HEK293 (cell line): ENCODE measurements around the gene RANBP3L.

ENCODE experiments used
- CTCF ChIA-PET: fragments of 350-600 bp; formaldehyde crosslinking; extraction: SDS; loops from one replicate; lab custom pipeline; 2021; ENCODE audit warnings: antibody characterized with exemption; lab: Yijun Ruan, JAX
- POLR2A ChIA-PET: fragments of 300-600 bp; formaldehyde crosslinking; extraction: SDS; loops from one replicate; lab custom pipeline; 2020; ENCODE audit warnings: antibody characterized with exemption, inconsistent platforms; lab: Yijun Ruan, JAX
- H3K27ac ChIP-seq: fragments of 200-500 bp; sonication (Bioruptor generic); 2 replicates; pipeline ENCODE4 v1.5.1; 2014; ENCODE audit warnings: low read depth, low read length, control low read depth, inconsistent platforms; ENCODE audit errors: extremely low read depth
- H3K36me3 ChIP-seq, 2 experiments: fragments of 200-500 bp in 1 of 2; sonication (Bioruptor generic) in 1 of 2; 1 replicate in 1 of 2; 2 replicates in 1 of 2; pipeline ENCODE4 v1.5.1; 2014 to 2017; ENCODE audit warnings: inconsistent platforms in 2 of 2, low read length in 2 of 2; ENCODE audit not compliant: control insufficient read depth in 2 of 2, insufficient read depth in 1 of 2
- H3K4me1 ChIP-seq: fragments of 200-500 bp; sonication (Bioruptor generic); 2 replicates; pipeline ENCODE4 v1.5.1; 2014; ENCODE audit warnings: mild to moderate bottlenecking, low read length, inconsistent platforms; ENCODE audit not compliant: control insufficient read depth, insufficient read depth
- H3K4me3 ChIP-seq: 2 replicates; pipeline ENCODE4 v1.5.1; 2011; ENCODE audit warnings: low read depth, mild to moderate bottlenecking, control low read depth, low read length, moderate library complexity
- H3K9me3 ChIP-seq: fragments of 200-500 bp; sonication (Bioruptor generic); 2 replicates; pipeline ENCODE4 v1.5.1; 2014; ENCODE audit warnings: low read depth, low read length, inconsistent platforms; ENCODE audit not compliant: control insufficient read depth, insufficient read depth
- PATZ1 ChIP-seq: fragments of 450-650 bp; formaldehyde crosslinking; IDR thresholded peaks from 2 replicates; pipeline ENCODE4 v1.5.1; 2016; ENCODE audit warnings: missing biosample characterization, missing genetic modification characterization
- PRDM10 ChIP-seq: fragments of 450-650 bp; formaldehyde crosslinking; IDR thresholded peaks from 2 replicates; pipeline ENCODE4 v1.5.1; 2016; ENCODE audit warnings: missing biosample characterization, missing genetic modification characterization
- PRDM4 ChIP-seq: fragments of 450-650 bp; formaldehyde crosslinking; IDR thresholded peaks from 2 replicates; pipeline ENCODE4 v1.5.1; 2017; ENCODE audit warnings: missing biosample characterization, missing genetic modification characterization
- PRDM6 ChIP-seq: fragments of 450-650 bp; formaldehyde crosslinking; IDR thresholded peaks from 2 replicates; pipeline ENCODE4 v1.5.1; 2017; ENCODE audit warnings: missing biosample characterization, missing genetic modification characterization
- RBAK ChIP-seq: fragments of 450-650 bp; formaldehyde crosslinking; IDR thresholded peaks from 2 replicates; pipeline ENCODE4 v1.5.1; 2016; ENCODE audit warnings: missing biosample characterization, missing genetic modification characterization
- SP2 ChIP-seq: fragments of 450-650 bp; formaldehyde crosslinking; IDR thresholded peaks from 2 replicates; pipeline ENCODE4 v1.5.1; 2016; ENCODE audit warnings: missing biosample characterization, missing genetic modification characterization
- ZBTB20 ChIP-seq: fragments of 450-650 bp; formaldehyde crosslinking; IDR thresholded peaks from 2 replicates; pipeline ENCODE4 v1.5.1; 2016; ENCODE audit warnings: missing biosample characterization, missing genetic modification characterization
- ZFHX2 ChIP-seq: fragments of 450-650 bp; formaldehyde crosslinking; conservative IDR thresholded peaks from 2 replicates; pipeline ENCODE4 v1.5.1; 2016; ENCODE audit warnings: missing biosample characterization, missing genetic modification characterization
- ZNF350 ChIP-seq: fragments of 450-650 bp; formaldehyde crosslinking; IDR thresholded peaks from 2 replicates; pipeline ENCODE4 v1.5.0; 2017; ENCODE audit warnings: missing biosample characterization, mild to moderate bottlenecking, missing genetic modification characterization
- ZNF426 ChIP-seq: fragments of 450-650 bp; formaldehyde crosslinking; IDR thresholded peaks from 2 replicates; pipeline ENCODE4 v1.5.1; 2017; ENCODE audit warnings: missing biosample characterization, missing genetic modification characterization, mild to moderate bottlenecking, inconsistent platforms, moderate library complexity
- ZNF571 ChIP-seq: fragments of 450-650 bp; formaldehyde crosslinking; IDR thresholded peaks from 2 replicates; pipeline ENCODE4 v1.5.0; 2017; ENCODE audit warnings: missing biosample characterization, missing genetic modification characterization
- ZNF670 ChIP-seq: fragments of 450-650 bp; formaldehyde crosslinking; IDR thresholded peaks from 2 replicates; pipeline ENCODE4 v1.5.1; 2016; ENCODE audit warnings: missing biosample characterization, missing genetic modification characterization, low read depth
- ZNF76 ChIP-seq: fragments of 450-650 bp; formaldehyde crosslinking; IDR thresholded peaks from 2 replicates; pipeline ENCODE4; 2016; ENCODE audit warnings: low read depth, missing biosample characterization, missing genetic modification characterization, borderline replicate concordance

RANBP3L gene

GRCh38 chr5:36251218-36251617 is 50.5 kb downstream of the RANBP3L start:
- Histone ChIP-seq H3K9me3 (no peaks in the 10 kb centered on the region), H3K4me1 (0 out of 2 replicates have a peak, but pooled peaks cover 6% of the 10 kb centered on the region), H3K27ac (no peak overlapping the region), H3K36me3 (no peaks in the 10 kb centered on the region), H3K4me3 (no peak overlapping the region)
- no peak for TF ChIP-seq ZFHX2 (tag by site-specific recombination)
- TF ChIP-seq ZNF350 = no peak
- ChIA-PET CTCF (interaction anchor here (1.0 to 3.1 kb wide), 4 partner anchors 9 to 56 kb away, joined by 3 to 14 read pairs (median 4); partner anchors contain the start of gene NADK2), POLR2A (interaction anchor here (1.4 kb wide), 1 partner anchor 9 kb away, joined by 8 read pairs; the partner anchor contains the start of gene NADK2)

GRCh38 chr5:36250427-36250826 is 51.3 kb downstream of the RANBP3L start:
- POLR2A ChIA-PET = interaction anchor here (1.4 kb wide), 1 partner anchor 8 kb away, joined by 8 read pairs; the partner anchor contains the start of gene NADK2
- Histone ChIP-seq H3K4me1 (0 out of 2 replicates have a peak, but pooled peaks cover 6% of the 10 kb centered on the region), H3K36me3 (no peaks in the 10 kb centered on the region), H3K27ac (no peak overlapping the region), H3K4me3 (no peak overlapping the region), H3K9me3 (no peaks in the 10 kb centered on the region)
- CTCF ChIA-PET = interaction anchor here (0.6 to 3.1 kb wide), 5 partner anchors 8 to 171 kb away, joined by 3 to 14 read pairs (median 3); partner anchors contain the start of gene NADK2
- TF ChIP-seq ZBTB20 (tag by site-specific recombination) = peak; percentile 49; the same call in 1 of the 2 replicates
- TF ChIP-seq PATZ1 = no peak
- no peak for TF ChIP-seq PRDM10 (tag by site-specific recombination)
- TF ChIP-seq SP2 (tag by site-specific recombination) = no peak
- peak; percentile 94 for TF ChIP-seq PRDM6 (tag by site-specific recombination)
- no peak for TF ChIP-seq ZFHX2 (tag by site-specific recombination)
- TF ChIP-seq ZNF76 (tag by site-specific recombination) = no peak
- TF ChIP-seq ZNF426 (tag by site-specific recombination) = no peak
- TF ChIP-seq PRDM4 = peak; percentile 54; the same call in 1 of the 2 replicates
- no peak for TF ChIP-seq ZNF670 (tag by site-specific recombination)
- no peak for TF ChIP-seq RBAK (tag by site-specific recombination)
- TF ChIP-seq ZNF571 (tag by site-specific recombination) = no peak
